HepG2 (cell line): ENCODE measurements around the gene TRAPPC1. TPM values are rescaled to one million over a fixed set of nuclear protein-coding genes. Genes with fewer than 3 reads are reported as not detected.

Experiments
- ATAC-seq: fragments of 200-7000 bp; cut with Tn5 transposase; 3 replicates; pipeline ENCODE4 v1.9.1; 2020; ENCODE audit warnings: mild to moderate bottlenecking, moderate library complexity
- BruUV-seq: library from RNA; stranded (reverse); fragments of 400-500 nt; replicated peaks from 2 replicates; lab custom pipeline; 2021; lab: Mats Ljungman, UMichigan
- CTCF ChIA-PET: fragments of 300-600 bp; formaldehyde crosslinking; extraction: SDS; loops from one replicate; lab custom pipeline; 2021; ENCODE audit warnings: low total read pairs, inconsistent platforms, low intra/inter-chr PET ratio; lab: Yijun Ruan, JAX
- POLR2A ChIA-PET: fragments of 350-600 bp; sonication (Branson Sonifier 250); formaldehyde crosslinking; loops from one replicate; lab custom pipeline; 2020; ENCODE audit warnings: antibody characterized with exemption, inconsistent platforms; lab: Yijun Ruan, JAX
- DNase-seq: peaks from one replicate; pipeline ENCODE4 v3.0.0-alpha.2; 2015; ENCODE audit warnings: low spot score
- FAIRE-seq: peaks from 3 replicates; lab custom pipeline; 2011; peaks lifted over from hg19 to GRCh38; lab: Jason Lieb, UNC
- H2AFZ ChIP-seq: one replicate; pipeline ENCODE4 v1.6.1; 2011; ENCODE audit warnings: low read length, inconsistent platforms
- H3K27ac ChIP-seq: fragments of 300-600 bp; 3 replicates; pipeline ENCODE4 v1.8.0; 2011; ENCODE audit warnings: mixed run types, mild to moderate bottlenecking, mixed read lengths, low read length, inconsistent platforms; ENCODE audit not compliant: insufficient read depth; ENCODE audit errors: extremely low read length
- H3K27me3 ChIP-seq, 2 experiments: fragments of 200-600 bp in 1 of 2; 2 replicates in 1 of 2; 3 replicates in 1 of 2; pipeline versions ENCODE4 v1.6.0 to v1.8.0; 2011; ENCODE audit warnings: low read length in 2 of 2, mild to moderate bottlenecking in 2 of 2, moderate library complexity in 2 of 2, inconsistent platforms in 1 of 2; ENCODE audit not compliant: insufficient read depth in 2 of 2, control insufficient read depth in 1 of 2
- H3K36me3 ChIP-seq, 2 experiments: fragments of 200-600 bp in 1 of 2; replicated peaks in 1 of 2; 2 replicates in 1 of 2; 3 replicates in 1 of 2; pipeline versions ENCODE4 v1.5.1 to v1.8.0; 2011; ENCODE audit warnings: low read length in 2 of 2, inconsistent platforms in 1 of 2; ENCODE audit not compliant: insufficient read depth in 2 of 2, control insufficient read depth in 1 of 2
- H3K4me1 ChIP-seq: 2 replicates; pipeline ENCODE4 v1.5.1; 2012; ENCODE audit warnings: low read length, inconsistent platforms; ENCODE audit not compliant: insufficient read depth
- H3K4me2 ChIP-seq: 2 replicates; pipeline ENCODE4 v1.6.0; 2011; ENCODE audit warnings: low read depth, low read length, inconsistent platforms
- H3K4me3 ChIP-seq, 3 experiments: fragments of 200-600 bp in 1 of 3; sonication (generic), shearing (Covaris generic) in 1 of 3; replicated peaks in 1 of 3; 2 replicates each; pipeline ENCODE4 v1.5.1; 2011 to 2016; ENCODE audit warnings: low read length in 3 of 3, inconsistent platforms in 2 of 3, low read depth in 2 of 3, mild to moderate bottlenecking in 2 of 3, control low read depth in 1 of 3, mixed read lengths in 1 of 3; ENCODE audit not compliant: insufficient read depth in 1 of 3
- H3K79me2 ChIP-seq: one replicate; pipeline ENCODE4 v1.6.1; 2011; ENCODE audit warnings: low read length, inconsistent platforms; ENCODE audit not compliant: insufficient read depth
- H3K9ac ChIP-seq: 2 replicates; pipeline ENCODE4 v1.6.0; 2011; ENCODE audit warnings: mild to moderate bottlenecking, low read depth, low read length, inconsistent platforms; ENCODE audit not compliant: insufficient read depth
- H3K9me3 ChIP-seq: 2 replicates; pipeline ENCODE4 v1.5.1; 2012; ENCODE audit warnings: mild to moderate bottlenecking, low read length
- H4K20me1 ChIP-seq: 2 replicates; pipeline ENCODE4 v1.6.0; 2011; ENCODE audit warnings: inconsistent platforms, mild to moderate bottlenecking, low read length, moderate library complexity; ENCODE audit not compliant: insufficient read depth
- DMAP1 ChIP-seq: IDR thresholded peaks from 2 replicates; pipeline ENCODE4 v1.6.1; 2016
- FOXK1 ChIP-seq: sonication (generic); formaldehyde crosslinking; IDR thresholded peaks from 2 replicates; pipeline ENCODE4 v1.4.0; 2020; ENCODE audit warnings: low read depth, missing genetic modification reagents, borderline replicate concordance
- HDAC2 ChIP-seq: sonication (generic); formaldehyde crosslinking; IDR thresholded peaks from 2 replicates; pipeline ENCODE4 v1.4.0; 2020; ENCODE audit warnings: missing genetic modification reagents
- HIVEP1 ChIP-seq: sonication (generic); formaldehyde crosslinking; IDR thresholded peaks from 2 replicates; pipeline ENCODE4 v1.4.0; 2020; ENCODE audit warnings: mild to moderate bottlenecking, missing genetic modification reagents
- ISX ChIP-seq: sonication (generic); formaldehyde crosslinking; conservative IDR thresholded peaks from 2 replicates; pipeline ENCODE4 v1.5.0; 2020; ENCODE audit warnings: missing genetic modification reagents
- MTA3 ChIP-seq: sonication (generic); formaldehyde crosslinking; IDR thresholded peaks from 2 replicates; pipeline ENCODE4 v1.4.0; 2020; ENCODE audit warnings: missing genetic modification reagents
- PHF20 ChIP-seq: sonication (generic); formaldehyde crosslinking; IDR thresholded peaks from 2 replicates; pipeline ENCODE4 v1.5.0; 2020; ENCODE audit warnings: mild to moderate bottlenecking, missing genetic modification reagents
- PITX1 ChIP-seq: sonication (generic); formaldehyde crosslinking; IDR thresholded peaks from 2 replicates; pipeline ENCODE4 v1.5.1; 2020; ENCODE audit warnings: mild to moderate bottlenecking, missing genetic modification reagents
- RELA ChIP-seq: sonication (generic); formaldehyde crosslinking; IDR thresholded peaks from 2 replicates; pipeline ENCODE4 v1.4.0; 2020; ENCODE audit warnings: missing genetic modification reagents
- SAP130 ChIP-seq: IDR thresholded peaks from 2 replicates; pipeline ENCODE4 v1.6.1; 2016; ENCODE audit warnings: low read depth
- SMAD3 ChIP-seq: sonication (generic); formaldehyde crosslinking; IDR thresholded peaks from 2 replicates; pipeline ENCODE4 v1.4.0; 2020; ENCODE audit warnings: missing genetic modification reagents
- SNRNP70 ChIP-seq: fragments of 200-400 bp; formaldehyde crosslinking; IDR thresholded peaks from 2 replicates; pipeline ENCODE4 v1.6.1; 2017; ENCODE audit warnings: mild to moderate bottlenecking, low read depth, low read length, moderate library complexity
- YY1 ChIP-seq: IDR thresholded peaks from 2 replicates; pipeline ENCODE4 v1.6.1; 2011; ENCODE audit warnings: low read length, low read depth, moderate library complexity, mild to moderate bottlenecking; ENCODE audit not compliant: insufficient read depth, insufficient replicate concordance
- ZBTB38 ChIP-seq: sonication (generic); formaldehyde crosslinking; IDR thresholded peaks from 2 replicates; pipeline ENCODE4 v1.5.1; 2020; ENCODE audit warnings: mild to moderate bottlenecking, missing genetic modification reagents
- ZNF274 ChIP-seq: sonication (generic); formaldehyde crosslinking; IDR thresholded peaks from 2 replicates; pipeline ENCODE4 v1.5.1; 2020; ENCODE audit warnings: mild to moderate bottlenecking, missing genetic modification reagents
- ZNF34 ChIP-seq: sonication (generic); formaldehyde crosslinking; IDR thresholded peaks from 2 replicates; pipeline ENCODE4 v1.4.0; 2020; ENCODE audit warnings: mild to moderate bottlenecking, missing genetic modification reagents, borderline replicate concordance
- ZNF724P ChIP-seq: sonication (generic); formaldehyde crosslinking; IDR thresholded peaks from 2 replicates; pipeline ENCODE4 v1.8.0; 2022; ENCODE audit warnings: missing genetic modification reagents, borderline replicate concordance
- ZSCAN5A ChIP-seq: sonication (generic); formaldehyde crosslinking; IDR thresholded peaks from 2 replicates; pipeline ENCODE4 v1.8.0; 2022; ENCODE audit warnings: mild to moderate bottlenecking, missing genetic modification reagents, borderline replicate concordance
- WGBS: methylation state at CpG from one replicate; pipeline ENCODE4 v1.1.6; 2017; ENCODE audit warnings: low lambda C conversion rate; 5-methylcytosine and 5-hydroxymethylcytosine counted together
- in situ Hi-C: cut with HindIII; loops from 2 replicates; pipeline ENCODE4 v1.10.0; 2017; ENCODE audit warnings: low pct_unique_long_range_greater_than_20kb; ENCODE audit not compliant: extremely low pct_ligation_motif_present
- intact Hi-C: fragments of 100-400 bp; cut with micrococcal nuclease; formaldehyde crosslinking; loops from one replicate; pipeline ENCODE4 v1.10.0; 2022; ENCODE audit not compliant: unreplicated experiment
- polyA plus RNA-seq, 8 experiments: library from polyadenylated mRNA; depleted of rRNA in 3 of 8; stranded (reverse) in 7 of 8; unstranded in 1 of 8; fragments of >200 nt; fragmentation: Illumina TruSeq in 4 of 8; extraction: Trizol in 4 of 8; gene quantifications; 2 replicates each; pipeline versions ENCODE4 v1.2.1 to v1.2.3, GENCODE V29; 2011 to 2016; ENCODE audit warnings: low read depth in 4 of 8, missing spikeins in 1 of 8, mixed read lengths in 1 of 8; ENCODE audit not compliant: insufficient read depth in 1 of 8
- total RNA-seq, 5 experiments: library from RNA; depleted of rRNA; stranded (reverse); fragments of >200 nt; fragmentation: Illumina TruSeq; extraction: Trizol; gene quantifications; 2 replicates each; pipeline ENCODE4 v1.2.3, GENCODE V29; 2016; ENCODE audit warnings: low read depth in 1 of 5

Gene TRAPPC1
- total and polyA plus RNA-seq, 2 of the 13 experiments (the other 11 are each of a cell fraction or from before 2014, with no cell fraction given): 28.1 to 44.9 TPM

- ATAC-seq: no peak
- ChIA-PET CTCF (no interaction called here), POLR2A (interaction anchor here (1.7 kb wide), 1 partner anchor 12 kb away, joined by 5 read pairs; the partner anchor contains the start of genes CNTROB and TRAPPC1)
- H3K4me3 ChIP-seq: no peak overlapping the region
- H3K9me3 ChIP-seq: no peaks in the 10 kb centered on the region
- no peaks in the 10 kb centered on the region for H3K27me3 ChIP-seq
- no TSS peak for BruUV-seq
- H3K79me2 ChIP-seq: no peaks in the 10 kb centered on the region
- intact Hi-C loops: no loop called here
- peaks cover 22 to 69% of the 10 kb centered on the region in 2 experiments for H3K36me3 ChIP-seq
- no peaks in the 10 kb centered on the region for H3K4me1 ChIP-seq
- H3K27ac ChIP-seq: no peak overlapping the region
- no peak overlapping the region for H2AFZ ChIP-seq
- no peak overlapping the region for H3K4me2 ChIP-seq
- in situ Hi-C loops: no loop called here
- no peak overlapping the region for H3K9ac ChIP-seq
- FAIRE-seq: no peak
- DNase-seq: no peak
- WGBS: 98% methylated on average over 8 of the region's 9 CpGs
- TF ChIP-seq PITX1 (CRISPR knock-in tag): no peak
- TF ChIP-seq HDAC2 (CRISPR knock-in tag): no peak
- no peak for TF ChIP-seq SMAD3 (CRISPR knock-in tag)
- TF ChIP-seq MTA3 (CRISPR knock-in tag): no peak
- TF ChIP-seq SNRNP70: no peak
- TF ChIP-seq ZSCAN5A: no peak
- TF ChIP-seq ISX: no peak
- TF ChIP-seq PHF20 (CRISPR knock-in tag): no peak
- no peak for TF ChIP-seq ZNF724P (CRISPR knock-in tag)
- no peak for TF ChIP-seq HIVEP1
- TF ChIP-seq DMAP1 (CRISPR knock-in tag): no peak
- no peak for TF ChIP-seq RELA (CRISPR knock-in tag)
- TF ChIP-seq SAP130: no peak
- TF ChIP-seq ZBTB38 (CRISPR knock-in tag): no peak
- TF ChIP-seq YY1: no peak
- no peak for TF ChIP-seq ZNF34 (CRISPR knock-in tag)
- no peak for TF ChIP-seq ZNF274 (CRISPR knock-in tag)
- no peak for TF ChIP-seq FOXK1 (CRISPR knock-in tag)
- no peaks in the 10 kb centered on the region for H4K20me1 ChIP-seq
Measured at GRCh38 chr17:7944326-7944725, 12.6 kb upstream of the TRAPPC1 start.
